Measurements from ENCODE around the gene KNSTRN. TPM values are rescaled to one million over a fixed set of nuclear protein-coding genes. Genes with fewer than 3 reads are reported as not detected.

KNSTRN gene
- total and polyA plus RNA-seq, 2 experiments from 2014 or later = 67.9 to 80.4 TPM

DNA sequence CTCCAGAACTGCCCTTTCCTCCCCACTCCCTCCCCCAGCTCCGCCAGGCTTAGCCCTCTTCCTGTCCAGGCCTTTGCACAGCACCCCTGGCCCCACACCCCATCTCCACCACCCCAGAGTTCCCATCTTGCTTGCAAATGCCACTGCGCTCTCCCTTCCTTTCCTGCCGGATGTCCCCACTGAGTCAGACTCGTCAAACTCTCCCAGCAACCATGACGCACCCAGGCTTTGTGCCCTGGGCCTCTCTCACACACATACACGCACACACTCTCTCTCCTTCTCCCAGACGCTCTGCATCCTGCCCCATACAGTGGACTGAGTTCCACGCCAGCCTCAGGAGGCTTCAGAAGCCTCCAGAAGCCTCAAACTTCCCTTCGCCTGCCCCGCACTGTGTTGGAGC is 39.0 kb upstream of the KNSTRN start (continued):
- TF ChIP-seq, protein P1, sequence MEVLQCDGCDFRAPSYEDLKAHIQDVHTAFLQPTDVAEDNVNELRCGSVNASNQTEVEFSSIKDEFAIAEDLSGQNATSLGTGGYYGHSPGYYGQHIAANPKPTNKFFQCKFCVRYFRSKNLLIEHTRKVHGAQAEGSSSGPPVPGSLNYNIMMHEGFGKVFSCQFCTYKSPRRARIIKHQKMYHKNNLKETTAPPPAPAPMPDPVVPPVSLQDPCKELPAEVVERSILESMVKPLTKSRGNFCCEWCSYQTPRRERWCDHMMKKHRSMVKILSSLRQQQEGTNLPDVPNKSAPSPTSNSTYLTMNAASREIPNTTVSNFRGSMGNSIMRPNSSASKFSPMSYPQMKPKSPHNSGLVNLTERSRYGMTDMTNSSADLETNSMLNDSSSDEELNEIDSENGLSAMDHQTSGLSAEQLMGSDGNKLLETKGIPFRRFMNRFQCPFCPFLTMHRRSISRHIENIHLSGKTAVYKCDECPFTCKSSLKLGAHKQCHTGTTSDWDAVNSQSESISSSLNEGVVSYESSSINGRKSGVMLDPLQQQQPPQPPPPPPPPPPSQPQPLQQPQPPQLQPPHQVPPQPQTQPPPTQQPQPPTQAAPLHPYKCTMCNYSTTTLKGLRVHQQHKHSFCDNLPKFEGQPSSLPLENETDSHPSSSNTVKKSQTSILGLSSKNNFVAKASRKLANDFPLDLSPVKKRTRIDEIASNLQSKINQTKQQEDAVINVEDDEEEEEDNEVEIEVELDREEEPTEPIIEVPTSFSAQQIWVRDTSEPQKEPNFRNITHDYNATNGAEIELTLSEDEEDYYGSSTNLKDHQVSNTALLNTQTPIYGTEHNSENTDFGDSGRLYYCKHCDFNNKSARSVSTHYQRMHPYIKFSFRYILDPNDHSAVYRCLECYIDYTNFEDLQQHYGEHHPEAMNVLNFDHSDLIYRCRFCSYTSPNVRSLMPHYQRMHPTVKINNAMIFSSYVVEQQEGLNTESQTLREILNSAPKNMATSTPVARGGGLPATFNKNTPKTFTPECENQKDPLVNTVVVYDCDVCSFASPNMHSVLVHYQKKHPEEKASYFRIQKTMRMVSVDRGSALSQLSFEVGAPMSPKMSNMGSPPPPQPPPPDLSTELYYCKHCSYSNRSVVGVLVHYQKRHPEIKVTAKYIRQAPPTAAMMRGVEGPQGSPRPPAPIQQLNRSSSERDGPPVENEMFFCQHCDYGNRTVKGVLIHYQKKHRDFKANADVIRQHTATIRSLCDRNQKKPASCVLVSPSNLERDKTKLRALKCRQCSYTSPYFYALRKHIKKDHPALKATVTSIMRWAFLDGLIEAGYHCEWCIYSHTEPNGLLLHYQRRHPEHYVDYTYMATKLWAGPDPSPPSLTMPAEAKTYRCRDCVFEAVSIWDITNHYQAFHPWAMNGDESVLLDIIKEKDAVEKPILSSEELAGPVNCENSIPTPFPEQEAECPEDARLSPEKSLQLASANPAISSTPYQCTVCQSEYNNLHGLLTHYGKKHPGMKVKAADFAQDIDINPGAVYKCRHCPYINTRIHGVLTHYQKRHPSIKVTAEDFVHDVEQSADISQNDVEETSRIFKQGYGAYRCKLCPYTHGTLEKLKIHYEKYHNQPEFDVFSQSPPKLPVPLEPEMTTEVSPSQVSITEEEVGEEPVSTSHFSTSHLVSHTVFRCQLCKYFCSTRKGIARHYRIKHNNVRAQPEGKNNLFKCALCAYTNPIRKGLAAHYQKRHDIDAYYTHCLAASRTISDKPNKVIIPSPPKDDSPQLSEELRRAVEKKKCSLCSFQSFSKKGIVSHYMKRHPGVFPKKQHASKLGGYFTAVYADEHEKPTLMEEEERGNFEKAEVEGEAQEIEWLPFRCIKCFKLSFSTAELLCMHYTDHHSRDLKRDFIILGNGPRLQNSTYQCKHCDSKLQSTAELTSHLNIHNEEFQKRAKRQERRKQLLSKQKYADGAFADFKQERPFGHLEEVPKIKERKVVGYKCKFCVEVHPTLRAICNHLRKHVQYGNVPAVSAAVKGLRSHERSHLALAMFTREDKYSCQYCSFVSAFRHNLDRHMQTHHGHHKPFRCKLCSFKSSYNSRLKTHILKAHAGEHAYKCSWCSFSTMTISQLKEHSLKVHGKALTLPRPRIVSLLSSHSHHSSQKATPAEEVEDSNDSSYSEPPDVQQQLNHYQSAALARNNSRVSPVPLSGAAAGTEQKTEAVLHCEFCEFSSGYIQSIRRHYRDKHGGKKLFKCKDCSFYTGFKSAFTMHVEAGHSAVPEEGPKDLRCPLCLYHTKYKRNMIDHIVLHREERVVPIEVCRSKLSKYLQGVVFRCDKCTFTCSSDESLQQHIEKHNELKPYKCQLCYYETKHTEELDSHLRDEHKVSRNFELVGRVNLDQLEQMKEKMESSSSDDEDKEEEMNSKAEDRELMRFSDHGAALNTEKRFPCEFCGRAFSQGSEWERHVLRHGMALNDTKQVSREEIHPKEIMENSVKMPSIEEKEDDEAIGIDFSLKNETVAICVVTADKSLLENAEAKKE (CRISPR knock-in tag; IDR thresholded peaks at IDR 0.05) = no peak

DNA sequence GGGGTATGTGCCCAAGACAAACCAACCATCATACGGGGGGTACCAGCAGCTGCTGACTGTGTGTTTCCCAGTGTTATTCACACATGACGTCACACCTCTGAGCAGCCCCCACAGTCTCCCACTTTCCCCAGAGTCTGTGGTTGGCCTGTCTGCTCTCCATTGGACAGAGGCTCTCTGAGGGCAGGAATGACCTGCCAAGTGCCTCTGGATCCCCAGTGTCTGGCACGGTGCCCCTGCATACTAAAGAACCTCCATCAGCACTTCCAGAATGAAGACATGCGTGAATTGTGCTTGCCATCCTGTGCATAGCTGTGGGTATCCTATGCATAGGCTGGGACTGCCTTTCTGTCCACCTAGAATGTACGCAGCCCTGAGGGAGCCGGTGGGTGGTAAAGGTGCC is 38.3 kb upstream of the KNSTRN start:
- TF ChIP-seq EZH2phosphoT487 (IDR thresholded peaks at IDR 0.05; ENCODE audit: unreplicated experiment) = no peak
- TF ChIP-seq, protein P1 (CRISPR knock-in tag; IDR thresholded peaks at IDR 0.05) = no peak
- no peak for TF ChIP-seq STAT1 (IDR thresholded peaks at IDR 0.05; ENCODE audit: unreplicated experiment)
- TF ChIP-seq CREB1 (CRISPR knock-in tag; IDR thresholded peaks at IDR 0.05; ENCODE audit: low read depth) = no peak
- TF ChIP-seq ZNF114 (CRISPR knock-in tag; IDR thresholded peaks at IDR 0.05) = no peak
- TF ChIP-seq ZNF331 (CRISPR knock-in tag; IDR thresholded peaks at IDR 0.05; ENCODE audit: low read depth) = no peak
- TF ChIP-seq POLR2AphosphoS5 (IDR thresholded peaks at IDR 0.05; ENCODE audit: low read depth) = no peak
- no peaks in the 10 kb centered on the region for H3K9me2 ChIP-seq (ENCODE audit: insufficient read depth)
- no peak overlapping the region for H3K4me3 Mint-ChIP-seq
- H3K27me3 ChIP-seq (ENCODE audit: insufficient read depth) = no peaks in the 10 kb centered on the region
- H4K20me1 ChIP-seq (replicated peaks; ENCODE audit: insufficient read depth) = no peaks in the 10 kb centered on the region
- peaks cover 9% of the 10 kb centered on the region for H3K27me3 Mint-ChIP-seq (ENCODE audit: insufficient read depth, low read depth, poor library complexity)
- no peaks in the 10 kb centered on the region for H3K36me3 ChIP-seq (ENCODE audit: insufficient read depth)
- H3K79me2 ChIP-seq (replicated peaks; ENCODE audit: insufficient read depth) = no peaks in the 10 kb centered on the region
- ATAC-seq (no peak), DNase-seq (ENCODE audit: low spot score) (no peak)
- H3K4me1 Mint-ChIP-seq = peaks cover 29% of the 10 kb centered on the region
- no peak overlapping the region for H3K4me2 ChIP-seq
- H3K4me1 ChIP-seq (ENCODE audit: insufficient read depth) = no peaks in the 10 kb centered on the region; the same call in 1 of the 2 replicates
- H3K36me3 Mint-ChIP-seq (ENCODE audit: low read depth) = no peaks in the 10 kb centered on the region; the same call in 2 of the 3 replicates
- H3K27ac Mint-ChIP-seq = no peak overlapping the region
- H3K9me3 Mint-ChIP-seq = no peaks in the 10 kb centered on the region
- H3K27ac ChIP-seq (ENCODE audit: low read depth) = no peak overlapping the region
- H3K4me3 ChIP-seq = no peak overlapping the region
- no peaks in the 10 kb centered on the region for H3F3A ChIP-seq (replicated peaks; ENCODE audit: low read depth)
- no peak overlapping the region for H2AFZ ChIP-seq

Measured in GM23338 (cell line).